Measurements from ENCODE around the gene SEMA4A.
"Not testable (repeated sequence)": the region's sequence is repeated elsewhere in the genome, so short reads cannot be mapped to it uniquely, and the experiment has no call there.

GRCh38 chr1:156116731-156117130, 36.7 kb upstream of the SEMA4A start:
- TF ChIP-seq CTCF (IDR thresholded peaks at IDR 0.05; ENCODE audit: low read depth, low read length, missing input control); JUND (IDR thresholded peaks at IDR 0.05); RAD21 (IDR thresholded peaks at IDR 0.05); TAF1 (conservative IDR thresholded peaks at IDR 0.05); SP1 (IDR thresholded peaks at IDR 0.05): not testable (repeated sequence)
